SK-N-SH (cell line): Measurements from ENCODE around the gene TCF15.

Source experiments
- EP300 ChIP-seq, 2 experiments: IDR thresholded peaks; 2 replicates each; pipeline versions ENCODE4 v1.4.0 to v1.6.1; 2012; ENCODE audit warnings: borderline replicate concordance in 1 of 2, low read depth in 1 of 2, low read length in 1 of 2
- POLR2AphosphoS5 ChIP-seq: IDR thresholded peaks from 2 replicates; pipeline ENCODE4 v1.6.1; 2012; ENCODE audit warnings: low read depth, low read length
- RAD21 ChIP-seq: IDR thresholded peaks from 2 replicates; pipeline ENCODE4 v1.6.1; 2012; ENCODE audit warnings: mild to moderate bottlenecking, low read length

DNA sequence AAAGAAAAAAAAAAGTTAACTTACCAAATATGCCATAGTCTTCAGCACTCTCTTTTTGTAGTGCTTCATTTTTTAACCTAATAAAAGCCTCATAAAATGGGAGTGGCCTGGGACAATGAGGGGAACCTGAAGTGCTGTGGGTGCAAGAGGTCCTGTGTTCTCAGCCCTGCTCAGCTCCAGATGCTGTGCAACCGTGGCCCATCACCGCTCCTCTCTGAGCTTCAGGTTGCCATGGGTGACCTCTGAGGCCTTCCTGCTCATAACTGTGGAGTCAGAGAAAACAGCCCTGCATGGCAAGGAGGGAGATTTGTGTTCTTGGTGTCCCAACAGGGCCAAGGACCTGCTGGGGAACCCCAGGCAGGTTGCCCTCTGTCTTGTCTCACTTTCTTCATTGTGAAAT, 10.0 kb downstream of the TCF15 start:
- TF ChIP-seq POLR2AphosphoS5 (no peak), RAD21 (no peak), EP300 (IDR thresholded peaks at IDR 0.05; ENCODE audit: borderline replicate concordance in 1 of 2, low read depth in 1 of 2, low read length in 1 of 2) (no peak)
